Type B pancreatic cell (in vitro differentiated cells): Measurements from ENCODE around the gene TMTC2. TPM values are rescaled to one million over a fixed set of nuclear protein-coding genes. Genes with fewer than 3 reads are reported as not detected.
"Not testable (repeated sequence)": the region's sequence is repeated elsewhere in the genome, so short reads cannot be mapped to it uniquely, and the experiment has no call there.

Experiments used
- DNase-seq: peaks from one replicate; pipeline ENCODE4 v3.0.0; 2021; ENCODE audit warnings: mixed read lengths; ENCODE audit not compliant: unreplicated experiment; ENCODE audit errors: extremely low spot score
- H3K27ac Mint-ChIP-seq: 2 replicates; pipeline ENCODE4 v1.8.0; 2021; ENCODE audit warnings: mild to moderate bottlenecking, mixed read lengths
- H3K27me3 Mint-ChIP-seq: 2 replicates; pipeline ENCODE4 v1.8.0; 2021; ENCODE audit warnings: mixed read lengths
- H3K36me3 Mint-ChIP-seq: 2 replicates; pipeline ENCODE4 v1.8.0; 2021; ENCODE audit warnings: mixed read lengths
- H3K4me1 Mint-ChIP-seq: one replicate; pipeline ENCODE4 v1.8.0; 2021; ENCODE audit warnings: mixed read lengths; ENCODE audit not compliant: unreplicated experiment
- H3K4me3 Mint-ChIP-seq: 2 replicates; pipeline ENCODE4 v1.8.0; 2021; ENCODE audit warnings: mild to moderate bottlenecking, mixed read lengths
- H3K9me3 Mint-ChIP-seq: 2 replicates; pipeline ENCODE4 v1.8.0; 2021; ENCODE audit warnings: mixed read lengths
- total RNA-seq: library from RNA; stranded (reverse); gene quantifications from 2 replicates; pipeline ENCODE4 v1.2.1, GENCODE V29; 2021; ENCODE audit warnings: low replicate concordance
- TF ChIP-seq, protein P1 (sequence below): fragments of 200-600 bp; sonication (generic); conservative IDR thresholded peaks from 2 replicates; pipeline ENCODE4 v1.5.0; 2021; ENCODE audit warnings: antibody characterized with exemption, mild to moderate bottlenecking

The TMTC2 gene
- total RNA-seq, 1 donor from 2014 or later: 31.0 TPM

DNA sequence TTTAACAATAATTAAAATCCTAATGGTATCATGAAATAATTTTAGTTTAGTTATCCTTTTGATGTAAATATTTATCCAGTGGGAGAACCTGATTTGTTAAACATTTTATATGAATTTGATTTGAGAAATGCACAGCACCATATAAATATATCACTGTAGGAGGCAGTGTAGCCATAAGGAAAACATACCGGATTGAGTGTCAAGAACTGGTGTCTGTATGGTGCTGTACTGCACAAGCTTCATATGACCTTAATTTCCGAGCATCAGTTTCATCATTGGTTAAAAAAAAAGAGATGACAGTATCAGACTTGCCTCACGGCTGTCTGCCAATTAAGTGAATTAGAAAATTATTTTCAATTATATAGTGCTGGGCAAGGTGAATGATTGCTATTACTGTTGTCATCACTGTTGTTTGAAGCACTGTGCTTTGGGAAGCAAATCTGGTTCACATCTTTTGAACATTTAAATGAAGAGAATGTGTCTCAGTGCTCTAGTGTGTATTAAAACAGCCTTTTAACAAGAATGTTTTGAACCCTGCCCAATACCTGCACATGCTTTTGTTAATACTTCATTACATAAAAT lies 72.1 kb downstream of the TMTC2 start:
- H3K4me1 Mint-ChIP-seq: peaks cover 8% of the 10 kb centered on the region
- peaks cover 10% of the 10 kb centered on the region for H3K36me3 Mint-ChIP-seq
- no peak for DNase-seq
- no peak overlapping the region for H3K4me3 Mint-ChIP-seq
- no peaks in the 10 kb centered on the region for H3K27me3 Mint-ChIP-seq
- H3K9me3 Mint-ChIP-seq: no peaks in the 10 kb centered on the region
- TF ChIP-seq, protein P1, sequence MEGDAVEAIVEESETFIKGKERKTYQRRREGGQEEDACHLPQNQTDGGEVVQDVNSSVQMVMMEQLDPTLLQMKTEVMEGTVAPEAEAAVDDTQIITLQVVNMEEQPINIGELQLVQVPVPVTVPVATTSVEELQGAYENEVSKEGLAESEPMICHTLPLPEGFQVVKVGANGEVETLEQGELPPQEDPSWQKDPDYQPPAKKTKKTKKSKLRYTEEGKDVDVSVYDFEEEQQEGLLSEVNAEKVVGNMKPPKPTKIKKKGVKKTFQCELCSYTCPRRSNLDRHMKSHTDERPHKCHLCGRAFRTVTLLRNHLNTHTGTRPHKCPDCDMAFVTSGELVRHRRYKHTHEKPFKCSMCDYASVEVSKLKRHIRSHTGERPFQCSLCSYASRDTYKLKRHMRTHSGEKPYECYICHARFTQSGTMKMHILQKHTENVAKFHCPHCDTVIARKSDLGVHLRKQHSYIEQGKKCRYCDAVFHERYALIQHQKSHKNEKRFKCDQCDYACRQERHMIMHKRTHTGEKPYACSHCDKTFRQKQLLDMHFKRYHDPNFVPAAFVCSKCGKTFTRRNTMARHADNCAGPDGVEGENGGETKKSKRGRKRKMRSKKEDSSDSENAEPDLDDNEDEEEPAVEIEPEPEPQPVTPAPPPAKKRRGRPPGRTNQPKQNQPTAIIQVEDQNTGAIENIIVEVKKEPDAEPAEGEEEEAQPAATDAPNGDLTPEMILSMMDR: peak; percentile 33
- H3K27ac Mint-ChIP-seq: no peak overlapping the region

DNA sequence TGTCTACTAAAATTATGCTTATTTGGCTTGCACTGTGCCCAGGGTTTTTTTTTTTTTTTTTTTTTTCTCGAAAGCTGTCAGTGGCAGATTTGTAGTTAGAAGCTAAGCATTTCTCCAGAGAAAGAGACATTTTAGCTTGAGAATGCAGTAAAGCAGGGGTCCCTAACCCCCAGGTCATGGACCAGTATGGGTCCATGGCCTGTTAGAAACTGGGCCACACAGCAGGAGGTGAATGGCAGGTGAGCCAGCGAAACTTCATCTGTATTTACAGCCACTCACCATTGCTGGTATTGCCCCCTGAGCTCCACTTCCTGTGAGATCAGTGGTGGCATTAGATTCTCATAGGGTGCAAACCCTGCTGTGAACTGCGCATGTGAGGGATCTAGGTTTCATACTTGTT lies 73.7 kb downstream of the TMTC2 start:
- Mint-ChIP-seq H3K4me1 (peaks cover 8% of the 10 kb centered on the region), H3K27ac (no peak overlapping the region), H3K9me3 (no peaks in the 10 kb centered on the region), H3K36me3 (peaks cover 13% of the 10 kb centered on the region), H3K27me3 (no peaks in the 10 kb centered on the region), H3K4me3 (no peak overlapping the region)
- DNase-seq: no peak
- TF ChIP-seq, protein P1: no peak

DNA sequence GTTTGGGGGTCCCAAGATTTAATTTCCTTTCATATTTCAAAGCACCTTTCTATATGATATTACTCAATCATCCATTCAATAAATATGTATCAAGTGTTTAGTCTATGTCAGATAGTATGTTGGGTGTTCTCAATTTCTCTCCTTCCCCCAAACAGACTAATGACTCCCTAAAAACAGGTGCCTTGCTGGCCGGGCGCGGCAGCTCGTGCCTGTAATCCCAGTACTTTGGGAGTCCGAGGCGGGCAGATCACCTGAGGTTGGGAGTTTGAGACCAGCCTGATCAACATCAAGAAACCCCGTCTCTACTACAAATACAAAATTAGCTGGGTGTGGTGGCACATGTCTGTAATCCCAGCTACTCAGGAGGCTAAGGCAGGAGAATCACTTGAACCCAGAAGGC lies 78.5 kb downstream of the TMTC2 start:
- H3K36me3 Mint-ChIP-seq: peaks cover 18% of the 10 kb centered on the region
- not testable (repeated sequence) for H3K27me3 Mint-ChIP-seq, H3K4me3 Mint-ChIP-seq, H3K4me1 Mint-ChIP-seq, H3K27ac Mint-ChIP-seq, DNase-seq, H3K9me3 Mint-ChIP-seq

DNA sequence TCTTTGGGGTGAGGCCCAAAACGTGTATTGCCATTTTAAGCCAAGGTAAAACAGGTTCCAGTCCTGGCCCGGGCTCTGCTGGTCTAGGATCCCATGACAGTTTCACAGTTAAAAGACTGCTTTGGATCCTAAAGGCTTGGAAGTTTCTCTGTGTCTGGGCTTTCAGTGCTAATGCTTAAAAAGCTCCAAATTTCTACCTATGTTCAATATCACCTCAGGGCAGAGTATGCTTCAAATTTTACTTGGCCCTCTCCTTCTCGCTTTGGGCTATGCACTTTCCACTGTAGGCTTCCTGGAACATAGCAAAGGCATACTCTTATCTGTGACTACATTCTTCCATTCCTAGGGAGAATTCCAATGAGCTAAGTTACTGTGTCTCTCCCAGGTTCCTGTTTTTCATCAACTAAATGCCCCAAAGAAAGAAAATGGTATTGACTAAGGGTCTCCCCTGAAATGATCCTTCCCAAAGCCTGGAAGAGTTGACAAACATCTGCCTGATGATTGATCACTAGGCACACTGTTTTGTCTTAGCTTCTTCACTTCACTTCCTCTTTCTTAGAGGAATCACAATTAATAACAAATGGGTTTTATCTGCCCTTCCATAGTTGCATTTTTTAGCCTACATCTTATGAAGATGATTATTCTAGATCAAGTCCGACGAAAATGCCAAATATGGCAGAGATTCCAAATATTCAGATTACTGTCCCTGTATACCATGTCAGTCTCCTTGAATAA lies 79.4 kb downstream of the TMTC2 start:
- Mint-ChIP-seq H3K27me3 (no peaks in the 10 kb centered on the region), H3K27ac (no peak overlapping the region), H3K36me3 (peaks cover 17% of the 10 kb centered on the region), H3K9me3 (no peaks in the 10 kb centered on the region), H3K4me3 (no peak overlapping the region), H3K4me1 (no peaks in the 10 kb centered on the region)
- TF ChIP-seq, protein P1: no peak
- no peak for DNase-seq

DNA sequence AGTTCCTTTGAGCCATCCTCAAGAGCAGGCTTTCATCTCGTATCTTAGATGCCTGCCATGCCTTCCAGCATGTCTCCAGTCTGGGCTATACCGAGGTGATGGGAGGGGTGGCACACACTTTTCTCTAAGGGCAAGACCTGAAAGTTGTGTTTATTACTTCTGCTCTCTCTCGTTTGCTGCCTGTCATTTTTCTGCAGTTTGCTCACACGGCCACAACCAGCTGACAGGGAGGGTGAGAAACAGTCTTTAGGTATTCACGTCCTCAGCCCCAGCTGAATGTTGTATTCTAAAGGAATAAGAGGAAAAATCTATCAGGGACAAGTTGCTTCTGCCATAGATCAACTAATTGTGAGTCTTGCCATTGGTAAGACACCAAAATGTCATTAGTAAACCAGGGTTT lies 88.0 kb downstream of the TMTC2 start:
- Mint-ChIP-seq H3K27me3 (no peaks in the 10 kb centered on the region), H3K4me1 (no peaks in the 10 kb centered on the region), H3K4me3 (no peak overlapping the region), H3K27ac (no peak overlapping the region), H3K36me3 (peaks cover 4% of the 10 kb centered on the region), H3K9me3 (no peaks in the 10 kb centered on the region)
- no peak for DNase-seq
- TF ChIP-seq, protein P1: no peak

DNA sequence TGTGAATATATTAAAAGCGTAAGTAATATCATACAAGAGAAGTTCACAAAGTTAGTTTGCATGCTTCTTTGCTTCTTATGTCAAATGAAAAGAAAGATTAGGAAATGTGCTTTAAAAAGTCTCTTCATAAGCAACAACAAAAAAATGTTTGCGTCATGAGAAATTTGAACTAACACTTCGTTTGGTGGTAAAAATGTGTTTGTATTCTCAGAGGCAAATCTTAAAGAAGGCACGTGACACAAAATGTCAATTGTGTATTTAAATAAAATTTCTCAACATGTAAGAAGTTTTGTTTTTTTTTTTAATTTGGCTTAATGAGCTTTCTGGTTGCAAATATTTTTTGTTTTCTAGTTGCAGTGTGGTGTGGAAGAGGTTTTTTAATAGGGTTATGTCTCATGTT lies 93.8 kb downstream of the TMTC2 start:
- TF ChIP-seq, protein P1: no peak
- H3K9me3 Mint-ChIP-seq: no peaks in the 10 kb centered on the region
- H3K27me3 Mint-ChIP-seq: no peaks in the 10 kb centered on the region
- peaks cover 4% of the 10 kb centered on the region for H3K36me3 Mint-ChIP-seq
- peaks cover 14% of the 10 kb centered on the region for H3K4me1 Mint-ChIP-seq
- DNase-seq: no peak
- no peak overlapping the region for H3K4me3 Mint-ChIP-seq
- H3K27ac Mint-ChIP-seq: no peak overlapping the region
